ENCODE data around the gene TRPV3. TPM values are rescaled to one million over a fixed set of nuclear protein-coding genes. Genes with fewer than 3 reads are reported as not detected.

The TRPV3 gene
- total and polyA plus RNA-seq, 4 donors: 0.10 to 0.91 (median 0.33) TPM

- Histone ChIP-seq H3K9ac (ENCODE audit: insufficient read depth in 1 of 2, low read length in 2 of 2) (no peak overlapping the region), H3K27me3 (ENCODE audit: control insufficient read depth in 3 of 3, insufficient read depth in 3 of 3, low read length in 2 of 3) (no peaks in the 10 kb centered on the region), H3K27ac (ENCODE audit: low read depth in 1 of 2, low read length in 1 of 2) (no peak overlapping the region), H3K36me3 (ENCODE audit: control insufficient read depth in 4 of 4, insufficient read depth in 4 of 4, low read length in 4 of 4) (no peaks in the 10 kb centered on the region), H3K4me1 (ENCODE audit: control insufficient read depth in 5 of 5, insufficient read depth in 5 of 5, low read length in 5 of 5) (peaks cover 0 to 4% (median 2%) of the 10 kb centered on the region in 5 donors), H3K9me3 (ENCODE audit: control insufficient read depth in 4 of 4, insufficient read depth in 3 of 4, low read length in 3 of 4) (peaks cover 0 to under 1% (median 0%) of the 10 kb centered on the region in 4 donors), H3K4me3 (no peak overlapping the region)
- no peak for ATAC-seq (ENCODE audit: insufficient read depth, low FRiP score)
- TF ChIP-seq CTCF (IDR thresholded peaks at IDR 0.05; ENCODE audit: control extremely low read depth, extremely low read depth): no peak
- WGBS, 2 donors: 93 to 96% methylated on average over 5 of the region's 5 CpGs
- no peak for DNase-seq
Measured at GRCh38 chr17:3546521-3546920, 11.1 kb downstream of the TRPV3 start.

- ATAC-seq (ENCODE audit: insufficient read depth, low FRiP score) (no peak), DNase-seq (no peak)
- 58 to 77% methylated on average over 9 of the region's 9 CpGs for WGBS, 2 donors
Measured at GRCh38 chr17:3545151-3545550, 12.5 kb downstream of the TRPV3 start.

GRCh38 chr17:3544365-3544764, 13.2 kb downstream of the TRPV3 start:
- Histone ChIP-seq H3K36me3 (ENCODE audit: control insufficient read depth in 4 of 4, insufficient read depth in 4 of 4, low read length in 4 of 4) (no peaks in the 10 kb centered on the region), H3K4me3 (no peak overlapping the region), H3K27me3 (ENCODE audit: control insufficient read depth in 3 of 3, insufficient read depth in 3 of 3, low read length in 2 of 3) (no peaks in the 10 kb centered on the region), H3K4me1 (ENCODE audit: control insufficient read depth in 5 of 5, insufficient read depth in 5 of 5, low read length in 5 of 5) (peaks cover 0 to 4% (median 2%) of the 10 kb centered on the region in 5 donors), H3K9ac (ENCODE audit: insufficient read depth in 1 of 2, low read length in 2 of 2) (no peak overlapping the region), H3K9me3 (ENCODE audit: control insufficient read depth in 4 of 4, insufficient read depth in 3 of 4, low read length in 3 of 4) (peaks cover 0 to 4% (median 0%) of the 10 kb centered on the region in 4 donors), H3K27ac (ENCODE audit: low read depth in 1 of 2, low read length in 1 of 2) (no peak overlapping the region)
- DNase-seq (no peak), ATAC-seq (ENCODE audit: insufficient read depth, low FRiP score) (no peak)
- TF ChIP-seq CTCF (IDR thresholded peaks at IDR 0.05; ENCODE audit: control extremely low read depth, extremely low read depth): no peak
- WGBS, 2 donors: 79 to 91% methylated on average over 5 of the region's 5 CpGs

More at GRCh38 chr17:3545151-3545550, 12.5 kb downstream of the TRPV3 start:
- Histone ChIP-seq H3K27me3 (ENCODE audit: control insufficient read depth in 3 of 3, insufficient read depth in 3 of 3, low read length in 2 of 3) (no peaks in the 10 kb centered on the region), H3K27ac (ENCODE audit: low read depth in 1 of 2, low read length in 1 of 2) (no peak overlapping the region), H3K4me3 (no peak overlapping the region), H3K4me1 (ENCODE audit: control insufficient read depth in 5 of 5, insufficient read depth in 5 of 5, low read length in 5 of 5) (peaks cover 0 to 4% (median 2%) of the 10 kb centered on the region in 5 donors), H3K9me3 (ENCODE audit: control insufficient read depth in 4 of 4, insufficient read depth in 3 of 4, low read length in 3 of 4) (peaks cover 0 to 4% (median 0%) of the 10 kb centered on the region in 4 donors), H3K9ac (ENCODE audit: insufficient read depth in 1 of 2, low read length in 2 of 2) (no peak overlapping the region), H3K36me3 (ENCODE audit: control insufficient read depth in 4 of 4, insufficient read depth in 4 of 4, low read length in 4 of 4) (no peaks in the 10 kb centered on the region)
- TF ChIP-seq CTCF (IDR thresholded peaks at IDR 0.05; ENCODE audit: control extremely low read depth, extremely low read depth): no peak

- ATAC-seq (ENCODE audit: insufficient read depth, low FRiP score): no peak
Measured at GRCh38 chr17:3543453-3543852, 14.2 kb downstream of the TRPV3 start.

More at GRCh38 chr17:3543453-3543852, 14.2 kb downstream of the TRPV3 start:
- Histone ChIP-seq H3K9me3 (ENCODE audit: control insufficient read depth in 4 of 4, insufficient read depth in 3 of 4, low read length in 3 of 4) (peaks cover 0 to 4% (median 0%) of the 10 kb centered on the region in 4 donors), H3K4me3 (peak overlapping the region; percentile 8), H3K36me3 (ENCODE audit: control insufficient read depth in 4 of 4, insufficient read depth in 4 of 4, low read length in 4 of 4) (no peaks in the 10 kb centered on the region), H3K4me1 (ENCODE audit: control insufficient read depth in 5 of 5, insufficient read depth in 5 of 5, low read length in 5 of 5) (peaks cover 0 to 4% (median 2%) of the 10 kb centered on the region in 5 donors), H3K27ac (ENCODE audit: low read depth in 1 of 2, low read length in 1 of 2) (no peak overlapping the region), H3K27me3 (ENCODE audit: control insufficient read depth in 3 of 3, insufficient read depth in 3 of 3, low read length in 2 of 3) (no peaks in the 10 kb centered on the region), H3K9ac (ENCODE audit: insufficient read depth in 1 of 2, low read length in 2 of 2) (no peak overlapping the region)
- DNase-seq: peak in 2 of 3 donors; percentile 51 to 54
- no peak for TF ChIP-seq CTCF (IDR thresholded peaks at IDR 0.05; ENCODE audit: control extremely low read depth, extremely low read depth)
- 75 to 90% methylated on average over 10 of the region's 10 CpGs for WGBS, 2 donors
